CD14-positive monocyte (primary cell): ENCODE measurements around the gene C2CD2. TPM values are rescaled to one million over a fixed set of nuclear protein-coding genes. Genes with fewer than 3 reads are reported as not detected.

Experiments
- DNase-seq, 3 donors: peaks; one replicate each; pipeline ENCODE4 v3.0.0-alpha.2; 2011 to 2022
- H2AFZ ChIP-seq: 2 replicates; pipeline ENCODE4 v1.6.0; 2012; ENCODE audit warnings: mild to moderate bottlenecking, low read depth, low read length, inconsistent platforms; ENCODE audit not compliant: insufficient read depth, poor library complexity, severe bottlenecking
- H3K27ac ChIP-seq, 2 donors: 1 replicate in 1 of 2; 2 replicates in 1 of 2; pipeline ENCODE4 v1.5.1; 2012 to 2013; ENCODE audit warnings: low read length in 2 of 2, control low read depth in 1 of 2, inconsistent platforms in 1 of 2, low read depth in 1 of 2, mild to moderate bottlenecking in 1 of 2
- H3K27me3 ChIP-seq, 2 donors: one replicate each; pipeline versions ENCODE4 v1.6.0 to v1.6.1; 2011 to 2013; ENCODE audit warnings: low read length in 2 of 2; ENCODE audit not compliant: control insufficient read depth in 2 of 2, insufficient read depth in 2 of 2
- H3K36me3 ChIP-seq, 2 donors: replicated peaks in 1 of 2; 1 replicate in 1 of 2; 2 replicates in 1 of 2; pipeline versions ENCODE4 v1.5.1 to v1.6.1; 2012 to 2013; ENCODE audit warnings: low read length in 2 of 2, control low read depth in 1 of 2, inconsistent platforms in 1 of 2, mild to moderate bottlenecking in 1 of 2; ENCODE audit not compliant: insufficient read depth in 2 of 2, control insufficient read depth in 1 of 2
- H3K4me1 ChIP-seq, 2 donors: 1 replicate in 1 of 2; 2 replicates in 1 of 2; pipeline versions ENCODE4 v1.5.1 to v1.6.1; 2012 to 2013; ENCODE audit warnings: low read length in 2 of 2, control low read depth in 1 of 2, inconsistent platforms in 1 of 2, mild to moderate bottlenecking in 1 of 2, moderate library complexity in 1 of 2; ENCODE audit not compliant: insufficient read depth in 2 of 2, control insufficient read depth in 1 of 2
- H3K4me2 ChIP-seq: replicated peaks from 2 replicates; pipeline ENCODE3; 2012; ENCODE audit warnings: low read length, moderate library complexity, mild to moderate bottlenecking; ENCODE audit not compliant: poor library complexity, severe bottlenecking; ENCODE audit errors: extremely low read depth
- H3K4me3 ChIP-seq, 3 experiments: fragments of 200-600 bp in 1 of 3; sonication (generic) in 1 of 3; replicated peaks in 1 of 3; 1 replicate in 2 of 3; 2 replicates in 1 of 3; pipeline ENCODE4 v1.5.1; 2011 to 2013; ENCODE audit warnings: low read length in 3 of 3, mild to moderate bottlenecking in 3 of 3, control low read depth in 2 of 3, low read depth in 2 of 3, inconsistent platforms in 1 of 3, moderate library complexity in 1 of 3
- H3K79me2 ChIP-seq: 2 replicates; pipeline ENCODE4 v1.6.0; 2012; ENCODE audit warnings: mild to moderate bottlenecking, control low read depth, inconsistent platforms, low read length, moderate library complexity; ENCODE audit not compliant: insufficient read depth
- H3K9ac ChIP-seq: 2 replicates; pipeline ENCODE4 v1.6.0; 2017; ENCODE audit warnings: low read length, mild to moderate bottlenecking; ENCODE audit not compliant: insufficient read depth, poor library complexity, severe bottlenecking
- H3K9me3 ChIP-seq, 2 donors: replicated peaks in 1 of 2; 1 replicate in 1 of 2; 2 replicates in 1 of 2; pipeline versions ENCODE4 v1.5.1 to v1.6.1; 2012 to 2013; ENCODE audit warnings: low read length in 2 of 2, control low read depth in 1 of 2; ENCODE audit not compliant: control insufficient read depth in 1 of 2, insufficient read depth in 1 of 2
- H4K20me1 ChIP-seq: 2 replicates; pipeline ENCODE4 v1.6.0; 2012; ENCODE audit warnings: mild to moderate bottlenecking, low read length, control low read depth, moderate library complexity; ENCODE audit not compliant: insufficient read depth
- H3K27ac Mint-ChIP-seq, 7 donors: one replicate each; pipeline ENCODE4 v1.8.0; 2020; ENCODE audit warnings: mild to moderate bottlenecking in 7 of 7, mixed read lengths in 7 of 7, moderate library complexity in 6 of 7, inconsistent platforms in 2 of 7
- H3K27me3 Mint-ChIP-seq, 3 donors: one replicate each; pipeline ENCODE4 v1.8.0; 2021 to 2022; ENCODE audit warnings: low read depth in 3 of 3, mild to moderate bottlenecking in 3 of 3, mixed read lengths in 3 of 3, moderate library complexity in 3 of 3, inconsistent platforms in 1 of 3
- H3K36me3 Mint-ChIP-seq, 2 donors: one replicate each; pipeline ENCODE4 v1.8.0; 2020; ENCODE audit warnings: mixed read lengths in 2 of 2, inconsistent platforms in 1 of 2, mild to moderate bottlenecking in 1 of 2
- H3K4me1 Mint-ChIP-seq: one replicate; pipeline ENCODE4 v1.8.0; 2020; ENCODE audit warnings: mild to moderate bottlenecking, mixed read lengths
- H3K4me3 Mint-ChIP-seq, 2 donors: one replicate each; pipeline ENCODE4 v1.8.0; 2020; ENCODE audit warnings: mild to moderate bottlenecking in 2 of 2, mixed read lengths in 2 of 2, moderate library complexity in 1 of 2
- H3K9me3 Mint-ChIP-seq, 7 donors: one replicate each; pipeline ENCODE4 v1.8.0; 2020 to 2022; ENCODE audit warnings: mixed read lengths in 7 of 7, mild to moderate bottlenecking in 6 of 7, moderate library complexity in 6 of 7, inconsistent platforms in 2 of 7
- CTCF ChIP-seq: fragments of 200-600 bp; IDR thresholded peaks from one replicate; pipeline ENCODE4 v1.8.0; 2022; ENCODE audit warnings: antibody characterized with exemption, mild to moderate bottlenecking
- WGBS: methylation state at CpG from one replicate; pipeline ENCODE4 v1.1.5; 2013; ENCODE audit warnings: missing lambda C conversion rate; ENCODE audit not compliant: insufficient coverage; 5-methylcytosine and 5-hydroxymethylcytosine counted together
- intact Hi-C, 2 donors: fragments of 100-400 bp; cut with micrococcal nuclease; formaldehyde crosslinking; loops; one replicate each; pipeline versions ENCODE4 v1.15.0 to v1.15.1; 2023
- polyA plus RNA-seq, 3 donors: library from polyadenylated mRNA; depleted of rRNA in 1 of 3; unstranded in 2 of 3; stranded (reverse) in 1 of 3; fragments of 300-500 nt in 2 of 3; fragments of >200 nt in 1 of 3; fragmentation: Illumina TruSeq in 2 of 3; gene quantifications; 1 replicate in 2 of 3; 2 replicates in 1 of 3; pipeline ENCODE4 v1.2.3, GENCODE V29; 2012 to 2021

The C2CD2 gene
- polyA plus RNA-seq, 3 donors: 1.4 to 17.0 (median 3.8) TPM

DNA sequence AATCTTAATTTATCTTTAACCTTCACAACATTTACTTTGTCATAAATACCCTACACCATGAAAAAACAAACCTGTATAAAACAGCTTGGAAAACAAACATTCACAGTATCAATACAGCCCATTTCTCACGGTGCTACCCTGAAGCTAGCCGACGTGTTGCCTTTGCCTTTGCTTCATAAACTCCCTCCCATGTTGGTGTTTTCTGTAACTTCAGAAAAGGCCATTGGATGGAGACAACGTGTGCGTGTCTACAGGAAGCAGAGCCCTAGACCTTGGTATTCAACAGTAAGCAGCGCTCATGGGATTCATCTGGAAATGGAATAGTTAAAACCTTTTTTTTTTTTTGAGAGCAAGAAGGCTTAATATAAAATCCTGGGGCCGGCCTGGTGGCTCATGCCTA is 67.5 kb downstream of the C2CD2 start:
- no peak for DNase-seq
- H3K36me3 ChIP-seq: peaks cover 0 to 14% of the 10 kb centered on the region in 2 donors
- no peak overlapping the region for H2AFZ ChIP-seq
- no peak overlapping the region for H3K4me3 ChIP-seq
- no peak overlapping the region for H3K9ac ChIP-seq
- intact Hi-C loops: loop anchor here in 1 of 2 donors (5.0 kb wide), 1 partner anchor 231 kb away; no protein-coding TSS in a partner anchor
- H3K9me3 ChIP-seq: no peaks in the 10 kb centered on the region
- Mint-ChIP-seq H3K4me1 (peaks cover 16% of the 10 kb centered on the region), H3K4me3 (no peak overlapping the region), H3K27me3 (peaks cover 0 to 8% (median 2%) of the 10 kb centered on the region in 3 donors), H3K9me3 (no peaks in the 10 kb centered on the region), H3K36me3 (peaks cover 6 to 9% of the 10 kb centered on the region in 2 donors), H3K27ac (no peak overlapping the region)
- H3K27me3 ChIP-seq: no peaks in the 10 kb centered on the region
- H3K27ac ChIP-seq: no peak overlapping the region
- WGBS: 90% methylated on average over 5 of the region's 7 CpGs
- no peak for TF ChIP-seq CTCF
- H3K4me2 ChIP-seq: no peak overlapping the region
- H4K20me1 ChIP-seq: no peaks in the 10 kb centered on the region
- H3K79me2 ChIP-seq: no peaks in the 10 kb centered on the region
- peaks cover 0 to 6% of the 10 kb centered on the region in 2 donors for H3K4me1 ChIP-seq

DNA sequence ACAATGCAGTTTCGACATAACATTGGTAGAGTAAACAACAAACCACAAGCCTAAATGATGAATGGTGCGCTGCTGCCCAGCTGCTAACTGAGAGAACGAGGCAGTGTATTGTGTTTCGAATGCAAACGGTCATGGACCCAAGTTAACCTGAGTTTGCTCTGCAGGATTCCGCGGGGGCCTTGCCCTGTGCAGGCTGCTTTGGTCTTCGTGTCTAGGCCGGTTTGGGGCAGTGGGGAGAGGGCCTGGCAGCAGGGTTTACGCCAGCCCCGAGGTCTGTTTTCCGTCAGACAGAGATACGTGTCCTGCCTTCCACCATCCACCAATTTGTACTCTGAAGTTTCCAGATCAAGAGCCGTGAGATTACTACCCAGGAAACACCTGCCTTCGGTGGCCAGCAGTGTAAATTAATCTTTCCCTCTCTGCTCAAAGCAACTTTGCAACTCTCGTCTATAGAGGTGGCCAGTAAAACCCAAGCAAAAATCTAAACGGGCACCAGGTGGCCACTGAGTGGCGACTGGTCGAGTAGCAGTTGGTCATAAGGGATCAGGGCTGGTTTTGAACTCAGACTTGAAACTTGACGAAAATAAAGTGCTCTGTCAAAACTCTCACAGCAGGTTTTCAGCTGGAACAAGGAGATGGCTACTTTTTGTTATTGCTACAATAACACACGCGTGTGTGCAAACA is 68.3 kb downstream of the C2CD2 start:
- H3K9ac ChIP-seq: no peak overlapping the region
- H3K4me1 ChIP-seq: peaks cover 0 to 6% of the 10 kb centered on the region in 2 donors
- H3K27me3 ChIP-seq: no peaks in the 10 kb centered on the region
- Mint-ChIP-seq H3K4me3 (peak overlapping the region; percentile 3 to 23), H3K27ac (peak overlapping the region in 1 of 7 donors; percentile 33), H3K27me3 (peaks cover 2 to 8% (median 2%) of the 10 kb centered on the region in 3 donors), H3K4me1 (peaks cover 16% of the 10 kb centered on the region), H3K9me3 (no peaks in the 10 kb centered on the region), H3K36me3 (peaks cover 6 to 9% of the 10 kb centered on the region in 2 donors)
- TF ChIP-seq CTCF: peak; percentile 11
- H3K79me2 ChIP-seq: no peaks in the 10 kb centered on the region
- no peak overlapping the region for H3K27ac ChIP-seq
- no peak overlapping the region for H3K4me2 ChIP-seq
- no peak overlapping the region for H3K4me3 ChIP-seq
- H3K9me3 ChIP-seq: no peaks in the 10 kb centered on the region
- intact Hi-C loops: loop anchor here in 1 of 2 donors (5.0 kb wide), 1 partner anchor 232 kb away; no protein-coding TSS in a partner anchor
- peaks cover 0 to 14% of the 10 kb centered on the region in 2 donors for H3K36me3 ChIP-seq
- H2AFZ ChIP-seq: no peak overlapping the region
- 9% methylated on average over 12 of the region's 22 CpGs for WGBS
- H4K20me1 ChIP-seq: no peaks in the 10 kb centered on the region
- DNase-seq: no peak
